GM19324 (cell line): ENCODE measurements around the gene CST7.
"Not testable (repeated sequence)": the region's sequence is repeated elsewhere in the genome, so short reads cannot be mapped to it uniquely, and the experiment has no call there.

Source experiments
- ATAC-seq: cut with Tn5 transposase; IDR thresholded peaks from one replicate; pipeline ENCODE4 v1.9.1; 2021; ENCODE audit warnings: mild to moderate bottlenecking, moderate library complexity; ENCODE audit not compliant: unreplicated experiment, low FRiP score

Gene CST7

DNA sequence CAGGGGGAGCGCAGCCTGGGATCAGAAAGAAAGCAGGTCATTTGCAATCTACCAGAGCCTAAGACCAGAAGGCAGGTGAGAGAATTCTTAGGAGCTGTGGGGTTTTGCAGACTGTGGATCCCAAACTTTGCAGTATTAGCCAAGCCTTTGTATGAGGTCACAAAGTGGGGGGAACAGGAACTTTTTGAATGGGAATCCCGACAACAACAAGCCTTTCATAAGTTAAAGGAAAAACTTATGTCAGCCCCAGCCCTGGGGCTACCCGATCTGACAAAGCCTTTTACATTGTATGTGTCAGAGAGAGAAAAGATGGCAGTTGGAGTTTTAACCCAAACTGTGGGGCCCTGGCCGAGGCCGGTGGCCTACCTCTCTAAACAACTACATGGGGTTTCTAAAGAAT, 19.8 kb upstream of the CST7 start:
- not testable (repeated sequence) for ATAC-seq

DNA sequence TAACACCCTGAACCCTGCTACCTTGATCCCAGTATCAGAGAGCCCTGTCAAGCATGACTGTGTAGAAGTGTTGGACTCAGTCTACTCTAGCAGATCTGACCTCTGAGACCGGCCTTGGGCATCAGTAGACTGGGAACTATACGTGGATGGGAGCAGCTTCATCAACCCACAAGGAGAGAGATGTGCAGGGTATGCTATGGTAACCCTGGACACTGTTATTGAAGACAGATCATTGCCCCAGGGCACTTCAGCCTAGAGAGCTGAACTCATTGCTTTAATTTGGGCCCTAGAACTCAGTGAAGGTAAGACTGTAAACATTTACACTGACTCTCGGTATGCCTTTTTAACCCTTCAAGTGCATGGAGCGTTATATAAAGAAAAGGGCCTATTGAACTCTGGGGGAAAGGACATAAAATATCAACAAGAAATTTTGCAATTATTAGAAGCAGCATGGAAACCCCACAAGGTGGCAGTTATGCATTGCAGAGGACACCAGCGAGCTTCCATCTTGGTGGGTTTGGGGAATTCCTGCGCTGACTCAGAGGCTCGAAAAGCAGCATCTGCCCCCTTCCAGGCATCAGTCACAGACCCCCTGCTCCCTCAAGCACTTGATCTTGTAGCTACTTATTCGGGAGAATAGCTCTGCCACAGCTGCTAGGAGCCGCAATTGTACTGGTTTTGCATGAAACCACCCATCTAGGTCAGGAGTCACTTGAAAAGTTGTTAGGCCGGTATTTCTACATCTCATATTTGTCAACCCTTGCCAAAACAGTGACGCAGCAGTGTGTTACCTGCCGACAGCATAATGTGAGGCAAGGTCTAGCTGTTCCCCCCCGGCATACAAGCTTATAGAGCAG, 19.0 kb upstream of the CST7 start:
- not testable (repeated sequence) for ATAC-seq

DNA sequence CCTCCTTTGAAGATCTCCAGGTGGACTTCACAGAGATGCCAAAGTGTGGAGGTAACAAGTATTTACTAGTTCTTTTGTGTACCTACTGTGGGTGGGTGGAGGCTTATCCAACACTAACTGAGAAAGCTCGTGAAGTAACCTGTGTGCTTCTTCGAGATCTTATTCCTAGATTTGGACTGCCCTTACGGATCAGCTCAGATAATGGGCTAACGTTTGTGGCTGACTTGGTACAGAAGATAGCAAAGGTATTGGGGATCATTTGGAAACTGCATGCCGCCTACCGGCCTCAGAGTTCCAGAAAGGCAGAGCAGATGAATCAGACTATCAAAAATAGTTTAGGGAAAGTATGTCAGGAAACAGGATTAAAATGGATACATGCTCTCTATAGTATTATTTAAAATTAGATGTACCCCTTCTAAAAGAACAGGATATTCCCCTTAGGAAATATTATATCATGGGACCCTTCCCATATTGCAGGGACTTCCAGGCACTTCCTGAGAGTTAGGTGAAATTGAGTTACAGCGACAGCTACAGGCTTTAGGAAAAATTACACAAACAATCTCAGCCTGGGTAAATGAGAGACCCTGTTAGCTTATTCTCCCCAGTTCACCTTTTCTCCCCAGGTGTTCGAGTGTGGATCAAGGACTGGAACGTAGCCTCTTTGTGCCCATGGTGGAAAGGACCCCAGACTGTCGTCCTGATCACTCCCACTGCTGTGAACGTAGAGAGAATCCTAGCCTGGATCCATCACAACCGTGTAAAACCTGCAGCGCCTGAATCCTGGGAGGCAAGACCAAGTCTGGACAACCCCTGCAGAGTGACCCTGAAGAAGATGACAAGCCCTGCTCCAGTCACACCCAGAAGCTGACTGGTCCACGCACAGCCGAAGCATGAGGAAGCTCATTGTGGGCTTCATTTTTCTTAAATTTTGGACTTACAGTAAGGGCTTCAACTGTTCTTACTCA, 18.1 kb upstream of the CST7 start:
- not testable (repeated sequence) for ATAC-seq

DNA sequence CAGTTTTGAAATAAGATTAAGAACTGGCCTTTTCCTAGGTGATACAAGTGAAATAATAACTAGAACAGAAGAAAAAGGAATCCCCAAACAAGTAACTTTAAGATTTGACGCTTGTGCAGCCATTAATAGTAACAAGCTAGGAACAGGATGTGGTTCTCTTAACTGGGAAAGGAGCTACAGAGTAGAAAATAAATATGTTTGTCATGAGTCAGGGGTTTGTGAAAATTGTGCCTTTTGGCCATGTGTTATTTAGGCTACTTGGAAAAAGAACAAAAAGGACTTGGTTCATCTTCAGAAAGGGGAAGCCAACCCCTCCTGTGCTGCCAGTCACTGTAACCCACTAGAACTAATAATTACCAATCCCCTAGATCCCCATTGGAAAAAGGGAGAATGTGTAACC, 17.2 kb upstream of the CST7 start:
- not testable (repeated sequence) for ATAC-seq

DNA sequence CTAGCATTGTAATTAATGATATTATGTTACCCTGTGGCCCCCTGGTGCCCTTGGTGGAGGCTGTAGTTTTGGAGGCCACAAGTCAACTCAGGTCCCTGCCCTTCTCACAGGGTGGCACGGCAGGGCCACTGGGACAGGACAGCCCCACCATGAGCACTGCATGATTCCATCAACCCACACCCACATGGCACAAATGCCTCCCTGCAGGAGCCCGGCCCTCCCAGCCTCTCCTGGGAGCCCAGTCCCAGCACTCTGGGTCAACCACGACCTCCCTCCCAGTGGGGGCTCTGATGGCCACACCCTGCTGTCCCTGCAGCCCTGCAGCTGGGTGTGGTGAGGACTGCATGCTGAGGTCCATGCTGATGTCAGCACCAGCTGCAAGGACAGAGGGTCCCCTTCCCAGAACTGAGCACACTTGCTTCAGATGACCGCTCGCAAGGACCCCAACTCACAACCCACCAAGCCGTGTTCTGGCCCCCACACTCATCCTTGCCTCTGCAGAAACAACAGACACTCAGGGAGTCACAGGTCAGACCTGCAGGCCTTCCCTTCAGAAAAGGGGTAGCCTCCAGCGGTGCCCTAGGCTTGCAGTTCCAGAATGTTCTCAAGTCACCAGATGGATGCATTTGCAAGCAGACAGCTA, 15.7 kb upstream of the CST7 start:
- no peak for ATAC-seq

DNA sequence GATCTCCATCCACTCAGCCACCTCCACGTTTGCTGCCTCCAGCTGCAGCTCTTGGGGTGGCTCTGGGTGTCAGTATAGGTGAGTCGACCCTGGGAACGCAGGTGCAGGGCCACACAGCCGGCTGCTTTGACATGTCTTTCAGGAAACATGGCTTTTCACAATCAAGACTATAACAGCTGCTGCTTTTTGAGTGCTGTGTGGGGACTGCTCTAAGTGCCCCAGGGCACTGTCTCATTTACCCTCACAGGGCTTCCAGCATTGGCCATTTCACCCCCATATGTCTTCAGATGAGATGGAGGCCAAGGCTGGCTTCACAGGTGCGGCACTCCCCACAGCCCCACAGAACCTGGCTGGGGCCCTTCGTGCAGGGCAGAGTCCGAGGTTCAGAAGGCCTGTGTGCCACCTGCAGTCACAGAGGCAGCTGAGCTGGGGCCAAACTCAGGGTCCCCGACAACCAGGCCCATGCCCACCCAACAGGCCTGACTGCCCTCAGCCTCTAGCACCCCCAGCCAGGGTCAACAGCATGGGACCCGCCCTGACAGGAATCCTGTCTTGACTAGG, 14.9 kb upstream of the CST7 start:
- no peak for ATAC-seq

DNA sequence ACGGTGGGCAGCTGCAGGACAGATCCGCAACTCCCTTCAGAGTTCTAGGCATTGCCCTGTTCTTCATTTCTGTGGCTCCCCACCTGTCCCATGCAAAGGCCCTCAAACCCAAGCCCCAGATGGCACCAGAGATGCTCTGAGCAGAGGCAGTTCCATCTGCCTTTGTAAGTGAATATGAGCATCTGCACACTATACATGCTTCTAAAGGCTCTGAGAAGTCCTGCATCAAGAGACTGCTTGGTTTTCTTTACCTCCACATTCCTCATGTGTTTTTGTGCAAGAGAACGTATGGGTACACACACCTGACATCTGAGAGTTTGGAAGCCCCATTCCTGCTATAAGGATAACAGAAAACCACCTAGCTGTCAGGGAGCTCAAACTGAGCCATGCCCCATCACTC, 14.4 kb upstream of the CST7 start:
- no peak for ATAC-seq

DNA sequence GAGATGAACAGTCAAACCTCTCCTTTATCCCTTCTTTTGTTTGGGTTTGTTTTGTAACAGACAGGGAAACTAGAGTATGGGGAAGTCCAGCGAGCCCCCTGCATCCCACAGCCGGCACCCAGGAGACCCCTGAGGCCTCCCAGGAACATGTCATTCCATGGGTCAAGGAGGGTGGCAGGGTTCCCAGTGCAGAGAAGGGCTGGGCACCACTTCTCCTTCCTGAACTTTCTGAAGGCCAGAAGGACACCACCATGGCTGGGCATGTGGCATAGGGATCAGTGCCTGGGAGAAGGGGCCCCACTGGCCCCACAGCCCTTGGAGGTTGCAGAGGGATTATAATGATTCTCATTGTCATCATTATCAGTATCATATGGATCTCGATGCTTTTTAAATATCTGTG, 13.9 kb upstream of the CST7 start:
- no peak for ATAC-seq

DNA sequence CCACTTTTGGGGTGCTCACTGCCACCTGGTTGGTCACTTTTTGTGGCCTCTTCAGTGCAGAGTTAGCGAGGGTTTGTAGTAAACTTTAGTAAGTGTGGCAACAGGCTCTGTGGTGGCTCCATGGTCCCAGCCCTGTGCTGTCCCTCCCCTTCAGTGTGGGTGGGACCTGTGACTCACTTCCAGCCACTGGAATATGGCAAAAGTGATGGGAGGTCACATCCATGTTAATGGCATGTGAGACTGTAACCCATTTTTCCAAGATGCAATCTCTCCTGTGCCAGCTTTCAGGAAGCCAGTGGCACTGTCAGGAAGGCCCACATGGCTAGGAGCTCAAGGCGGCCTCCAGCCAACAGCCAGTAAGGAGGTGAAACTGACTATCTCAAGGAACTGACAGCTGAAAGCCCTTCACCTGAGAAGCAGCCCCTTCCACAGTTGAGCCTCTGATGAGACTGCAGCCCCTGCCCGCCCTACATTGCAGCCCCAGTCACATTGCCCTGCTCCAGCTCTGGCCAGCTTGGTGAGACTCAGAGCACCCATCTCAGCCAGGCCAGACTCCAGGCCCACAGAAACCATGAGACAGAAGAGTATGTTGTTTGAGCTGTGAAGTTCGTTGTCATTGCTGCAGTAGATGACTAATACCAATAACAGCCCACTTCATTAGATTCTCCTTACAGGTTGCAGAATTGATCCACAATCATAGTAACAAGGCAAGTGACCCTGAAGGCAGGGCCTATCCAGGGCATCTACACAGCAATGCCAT, 13.1 kb upstream of the CST7 start:
- no peak for ATAC-seq

DNA sequence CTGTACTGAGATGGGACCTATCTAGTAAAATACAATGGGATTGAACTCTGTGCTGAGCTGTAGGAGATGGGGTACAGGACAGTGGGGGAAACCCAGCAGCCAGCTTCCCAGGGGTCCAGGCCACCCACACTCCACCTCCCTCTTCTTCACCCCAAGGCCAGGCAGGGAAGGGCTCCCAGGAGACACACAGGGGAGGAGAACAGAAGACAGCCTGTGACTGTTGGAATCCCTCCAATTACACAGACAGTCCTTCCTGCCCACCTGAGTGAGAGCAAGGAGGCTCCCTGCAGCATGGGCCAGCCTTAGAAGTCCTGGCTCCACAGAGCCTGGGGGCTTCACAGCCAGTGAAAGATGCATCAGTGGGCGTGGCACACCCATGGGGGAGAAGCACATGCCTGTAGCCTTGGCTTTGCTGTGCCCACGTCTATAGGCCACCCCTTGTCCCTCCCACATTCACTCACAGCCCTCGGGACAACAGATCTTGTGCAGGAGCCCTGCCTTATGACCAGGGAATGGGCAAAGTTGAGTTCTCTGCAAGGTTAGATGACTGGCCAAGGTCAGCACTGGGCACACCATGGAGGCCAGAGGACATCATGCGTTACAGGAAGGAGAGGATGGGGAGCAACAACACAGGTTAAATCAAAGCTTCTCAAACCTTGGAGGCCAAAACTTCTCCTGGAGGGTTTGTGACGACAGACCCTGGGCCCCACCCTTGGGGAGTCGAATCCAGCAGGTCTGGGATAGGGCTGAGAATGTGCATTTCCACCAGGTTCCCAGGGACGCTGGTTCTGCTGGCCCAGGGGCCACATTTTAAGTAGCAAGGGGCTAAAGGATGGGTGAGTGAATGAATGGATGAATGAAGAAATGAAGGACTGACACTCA, 12.3 kb upstream of the CST7 start:
- no peak for ATAC-seq

DNA sequence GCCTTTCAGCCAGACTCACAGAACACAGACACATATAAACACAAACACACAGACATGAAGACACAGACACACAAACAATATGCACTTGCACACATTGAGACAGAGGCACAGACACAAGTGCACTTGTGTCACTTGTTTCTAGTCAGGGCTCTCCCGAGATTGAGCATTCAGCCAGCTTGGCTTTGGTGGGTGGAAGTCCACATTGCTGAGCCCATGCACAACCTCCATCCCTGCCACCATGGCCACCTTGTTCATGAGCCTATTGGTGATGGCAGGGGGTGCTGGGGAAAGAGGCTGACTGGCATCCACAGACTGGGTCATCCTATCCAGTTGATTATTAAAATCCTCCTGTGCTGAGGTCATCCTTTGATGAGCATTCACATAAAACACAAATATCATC, 11.5 kb upstream of the CST7 start:
- ATAC-seq: no peak

DNA sequence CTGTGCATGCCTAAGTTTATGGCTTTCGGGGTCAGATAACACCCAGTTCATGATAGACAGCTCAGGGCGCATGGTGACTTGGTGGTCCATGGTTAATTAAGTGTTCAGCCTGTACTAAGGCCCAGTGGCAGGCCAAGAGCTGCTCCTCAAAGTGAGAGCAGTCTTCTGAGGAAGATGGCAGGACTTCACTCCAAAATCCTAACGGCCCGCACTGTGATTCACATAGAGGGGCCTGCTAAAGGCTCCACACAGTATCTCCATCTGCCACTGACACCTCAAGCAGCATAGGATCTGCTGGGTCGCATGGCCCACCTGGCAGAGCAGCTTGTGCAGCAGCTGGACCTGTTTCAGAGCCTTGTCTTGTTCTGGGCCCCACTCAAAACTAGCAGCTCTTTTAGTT, 10.6 kb upstream of the CST7 start:
- no peak for ATAC-seq

DNA sequence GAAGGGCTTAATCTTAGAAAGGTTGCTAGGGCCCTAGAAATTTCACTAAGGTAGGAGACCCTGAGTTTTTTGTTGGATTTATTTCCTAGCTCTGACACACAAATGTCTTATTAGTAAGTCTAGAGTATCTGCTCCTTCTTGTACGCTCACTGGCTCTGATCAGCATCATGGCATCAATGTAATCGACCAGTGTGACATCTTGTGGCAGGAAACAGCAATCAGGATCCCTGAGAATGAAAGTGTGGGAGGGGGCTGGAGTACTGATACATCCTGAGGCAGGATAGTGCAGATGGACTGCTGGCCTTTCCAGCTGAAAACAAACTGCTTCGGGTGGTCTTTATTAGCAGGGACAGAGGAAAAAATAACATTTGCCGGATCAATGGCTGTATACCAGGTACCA, 10.0 kb upstream of the CST7 start:
- ATAC-seq: no peak

DNA sequence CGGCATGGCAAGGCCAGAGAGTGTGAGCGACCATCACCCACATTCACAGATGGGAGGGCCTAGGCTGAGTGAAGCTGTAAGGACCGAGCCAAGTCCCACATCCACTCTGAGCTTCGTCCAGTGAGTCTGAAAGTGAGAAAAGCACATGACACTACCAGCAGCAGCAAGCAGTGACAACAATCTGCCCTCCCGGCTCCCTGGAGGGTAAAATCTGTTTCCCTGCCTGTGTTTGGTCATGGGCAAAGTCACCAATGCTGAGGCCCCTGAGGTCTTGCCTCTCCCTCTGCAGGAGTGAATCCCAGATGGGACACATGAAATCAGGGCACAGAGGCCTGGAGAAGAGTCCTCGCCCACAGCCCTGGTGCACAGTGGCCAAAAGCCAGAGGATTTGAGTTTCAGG, 6.4 kb upstream of the CST7 start:
- ATAC-seq: no peak

DNA sequence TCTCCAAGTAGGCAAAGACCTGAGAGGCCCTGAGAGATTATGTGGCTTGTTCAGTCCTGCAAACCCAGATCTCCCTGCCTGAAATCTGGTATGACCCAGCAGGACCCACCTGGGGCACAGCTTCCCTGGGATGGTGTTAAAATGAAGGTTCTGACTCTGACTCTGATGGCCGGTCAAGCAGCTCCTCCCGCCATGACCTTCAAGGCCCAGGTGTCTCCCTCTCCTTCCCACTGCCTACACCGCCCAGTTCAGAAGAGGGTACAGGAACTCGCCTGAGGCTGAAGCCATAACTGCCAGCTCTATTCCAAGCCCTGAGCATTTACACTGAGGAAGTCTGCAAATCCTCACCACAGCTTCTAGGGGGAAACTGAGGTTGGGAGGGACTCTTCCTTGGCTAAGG, 5.9 kb upstream of the CST7 start:
- no peak for ATAC-seq

DNA sequence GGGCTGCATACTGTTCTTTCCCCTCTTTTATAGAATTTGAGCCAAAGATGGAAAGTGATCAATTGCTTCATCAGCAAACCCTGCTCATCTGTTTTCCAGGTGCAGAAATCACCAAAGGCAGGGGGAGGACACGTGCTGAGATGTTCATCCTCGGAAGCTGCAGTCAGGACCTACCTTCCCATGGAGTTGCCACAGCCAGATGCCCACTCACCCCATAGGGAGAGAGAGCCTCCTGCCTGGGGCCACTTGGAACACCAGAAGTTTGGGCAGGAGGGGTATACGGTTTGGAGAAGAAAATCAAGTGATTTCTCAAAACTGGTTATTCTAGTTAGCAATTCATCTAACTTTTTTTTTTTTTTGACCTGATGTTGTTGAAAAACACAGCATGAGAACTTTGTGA, 5.3 kb upstream of the CST7 start:
- no peak for ATAC-seq

DNA sequence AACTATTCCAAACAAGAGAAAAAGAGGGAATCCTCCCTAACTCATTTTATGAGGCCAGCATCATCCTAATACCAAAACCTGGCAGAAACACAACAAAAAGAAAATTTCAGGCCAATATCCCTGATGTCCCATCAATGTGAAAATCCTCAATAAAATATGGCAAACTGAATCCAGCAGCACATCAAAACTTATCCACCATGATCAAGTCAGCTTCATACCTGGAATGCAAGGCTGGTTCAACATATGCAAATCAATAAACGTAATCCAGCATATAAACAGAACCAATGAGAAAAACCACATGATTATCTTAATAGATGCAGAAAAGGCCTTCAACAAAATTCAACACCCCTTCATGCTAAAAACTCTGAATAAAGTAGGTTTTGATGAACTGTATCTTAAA, 2.7 kb upstream of the CST7 start:
- not testable (repeated sequence) for ATAC-seq

DNA sequence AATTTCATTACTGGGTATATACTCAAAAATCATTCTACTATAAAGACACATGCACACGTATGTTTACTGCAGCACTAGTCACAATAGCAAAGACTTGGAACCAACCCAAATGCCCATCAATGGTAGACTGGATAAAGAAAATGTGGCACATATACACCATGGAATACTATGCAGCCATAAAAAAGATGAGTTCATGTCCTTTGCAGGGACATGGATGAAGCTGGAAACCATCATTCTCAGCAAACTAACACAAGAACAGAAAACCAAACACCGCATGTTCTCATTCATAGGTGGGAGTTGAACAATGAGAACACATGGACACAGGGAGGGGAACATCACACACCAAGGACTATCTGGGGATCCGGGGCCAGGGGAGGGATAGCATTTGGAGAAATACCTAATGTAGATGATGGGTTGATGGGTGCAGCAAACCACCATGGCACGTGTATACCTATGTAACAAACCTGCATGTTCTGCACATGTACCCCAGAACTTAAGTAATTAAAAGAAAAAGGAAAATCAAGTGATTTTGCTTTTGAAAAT, 602 bp upstream of the CST7 start:
- ATAC-seq: not testable (repeated sequence)

DNA sequence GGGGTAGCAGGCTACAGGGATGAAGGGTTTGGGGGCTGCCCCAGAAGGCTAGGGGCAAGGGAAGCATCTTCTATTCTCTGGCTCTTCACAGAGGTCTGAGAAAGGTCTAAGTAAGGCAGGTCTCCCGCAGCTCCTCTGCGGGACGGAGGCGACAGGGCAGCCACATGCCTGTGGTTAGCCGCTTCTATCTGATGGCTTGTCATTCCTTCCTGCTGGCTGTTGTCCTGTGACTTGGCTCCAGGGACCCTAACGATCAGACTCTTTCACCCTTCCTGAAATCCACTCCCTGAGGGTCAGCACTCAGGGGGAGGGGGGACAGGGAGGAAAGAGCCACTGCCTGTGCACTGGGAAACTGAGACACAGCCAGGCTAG, 673 bp downstream of the CST7 start:
- no peak for ATAC-seq
